A673 (cell line): ENCODE measurements around the gene RHOB. TPM values are rescaled to one million over a fixed set of nuclear protein-coding genes. Genes with fewer than 3 reads are reported as not detected.

Source experiments
- BruUV-seq: library from RNA; stranded (reverse); fragments of 400-500 nt; replicated peaks from 2 replicates; lab custom pipeline; 2021; lab: Mats Ljungman, UMichigan
- CTCF ChIA-PET: fragments of 300-600 bp; sonication (Branson Sonifier 250); formaldehyde crosslinking; loops from one replicate; lab custom pipeline; 2022; ENCODE audit warnings: antibody characterized with exemption; lab: Charles Lee
- POLR2A ChIA-PET: fragments of 300-600 bp; sonication (Branson Sonifier 250); formaldehyde crosslinking; loops from one replicate; lab custom pipeline; 2022; ENCODE audit warnings: antibody characterized with exemption; ENCODE audit not compliant: low non-redundant PET; lab: Charles Lee
- DNase-seq: peaks from one replicate; pipeline ENCODE4 v3.0.0-alpha.2; 2015; ENCODE audit warnings: low spot score
- H3K27ac ChIP-seq: fragments of 200-600 bp; sonication (generic); 2 replicates; pipeline ENCODE4 v1.5.1; 2016; ENCODE audit warnings: mixed run types, low read depth, mild to moderate bottlenecking, mixed read lengths, antibody characterized with exemption, low read length; ENCODE audit not compliant: poor library complexity, severe bottlenecking
- H3K27me3 ChIP-seq: fragments of 200-600 bp; sonication (generic); replicated peaks from 2 replicates; pipeline ENCODE4 v1.6.1; 2017; ENCODE audit warnings: mixed run types, low read depth, mild to moderate bottlenecking, mixed read lengths, antibody characterized with exemption, low read length; ENCODE audit not compliant: insufficient read depth, poor library complexity
- H3K36me3 ChIP-seq: fragments of 200-600 bp; sonication (generic); 2 replicates; pipeline ENCODE4 v1.6.1; 2016; ENCODE audit warnings: mixed run types, mild to moderate bottlenecking, mixed read lengths, antibody characterized with exemption, low read length; ENCODE audit not compliant: insufficient read depth, poor library complexity, severe bottlenecking
- H3K4me1 ChIP-seq: fragments of 200-600 bp; sonication (generic); 2 replicates; pipeline ENCODE4 v1.6.1; 2017; ENCODE audit warnings: mixed run types, mild to moderate bottlenecking, mixed read lengths, antibody characterized with exemption, low read length; ENCODE audit not compliant: insufficient read depth, poor library complexity, severe bottlenecking
- H3K4me3 ChIP-seq: fragments of 200-600 bp; sonication (generic); 2 replicates; pipeline ENCODE4 v1.5.1; 2016; ENCODE audit warnings: low read depth, mixed run types, mild to moderate bottlenecking, mixed read lengths, low read length; ENCODE audit not compliant: poor library complexity, severe bottlenecking
- H3K9me3 ChIP-seq: fragments of 200-600 bp; sonication (generic); 2 replicates; pipeline ENCODE4 v1.6.1; 2016; ENCODE audit warnings: mixed run types, low read depth, mild to moderate bottlenecking, mixed read lengths, antibody characterized with exemption, low read length; ENCODE audit not compliant: poor library complexity, severe bottlenecking
- EZH2 ChIP-seq: fragments of 200-600 bp; sonication (generic); IDR thresholded peaks from 2 replicates; pipeline ENCODE4 v1.6.1; 2017; ENCODE audit warnings: borderline replicate concordance, low read depth, mild to moderate bottlenecking, mixed read lengths, antibody characterized with exemption, low read length; ENCODE audit not compliant: poor library complexity, severe bottlenecking
- intact Hi-C: fragments of 100-400 bp; cut with micrococcal nuclease; formaldehyde crosslinking; loops from one replicate; pipeline ENCODE4 v1.10.0; 2022; ENCODE audit not compliant: unreplicated experiment
- total RNA-seq: library from RNA; stranded (reverse); gene quantifications from 2 replicates; pipeline ENCODE4 v1.2.3, GENCODE V29; 2021
- TF ChIP-seq, protein P1 (sequence below): fragments of 300-800, 200-600 bp; sonication (generic); conservative IDR thresholded peaks from 2 replicates; pipeline ENCODE4 v1.5.1; 2017; ENCODE audit warnings: low read depth, mild to moderate bottlenecking, antibody characterized with exemption, low read length, moderate library complexity, mixed read lengths

Gene RHOB
- total RNA-seq, 1 experiment from 2014 or later: 31.5 TPM

GRCh38 chr2:20400306-20400705 lies 46.6 kb upstream of the RHOB start:
- no peak for DNase-seq
- intact Hi-C loops: no loop called here
- TF ChIP-seq, protein P1, sequence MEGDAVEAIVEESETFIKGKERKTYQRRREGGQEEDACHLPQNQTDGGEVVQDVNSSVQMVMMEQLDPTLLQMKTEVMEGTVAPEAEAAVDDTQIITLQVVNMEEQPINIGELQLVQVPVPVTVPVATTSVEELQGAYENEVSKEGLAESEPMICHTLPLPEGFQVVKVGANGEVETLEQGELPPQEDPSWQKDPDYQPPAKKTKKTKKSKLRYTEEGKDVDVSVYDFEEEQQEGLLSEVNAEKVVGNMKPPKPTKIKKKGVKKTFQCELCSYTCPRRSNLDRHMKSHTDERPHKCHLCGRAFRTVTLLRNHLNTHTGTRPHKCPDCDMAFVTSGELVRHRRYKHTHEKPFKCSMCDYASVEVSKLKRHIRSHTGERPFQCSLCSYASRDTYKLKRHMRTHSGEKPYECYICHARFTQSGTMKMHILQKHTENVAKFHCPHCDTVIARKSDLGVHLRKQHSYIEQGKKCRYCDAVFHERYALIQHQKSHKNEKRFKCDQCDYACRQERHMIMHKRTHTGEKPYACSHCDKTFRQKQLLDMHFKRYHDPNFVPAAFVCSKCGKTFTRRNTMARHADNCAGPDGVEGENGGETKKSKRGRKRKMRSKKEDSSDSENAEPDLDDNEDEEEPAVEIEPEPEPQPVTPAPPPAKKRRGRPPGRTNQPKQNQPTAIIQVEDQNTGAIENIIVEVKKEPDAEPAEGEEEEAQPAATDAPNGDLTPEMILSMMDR: no peak
- no peak for TF ChIP-seq EZH2
- no peaks in the 10 kb centered on the region for H3K36me3 ChIP-seq
- no peak overlapping the region for H3K27ac ChIP-seq
- no peaks in the 10 kb centered on the region for H3K4me1 ChIP-seq
- H3K4me3 ChIP-seq: no peak overlapping the region
- ChIA-PET POLR2A (no interaction called here), CTCF (no interaction called here)
- BruUV-seq: no TSS peak
- H3K27me3 ChIP-seq: no peaks in the 10 kb centered on the region
- H3K9me3 ChIP-seq: no peaks in the 10 kb centered on the region

- no peak for TF ChIP-seq EZH2
- TF ChIP-seq, protein P1: no peak
- no peak for DNase-seq
- H3K27ac ChIP-seq: no peak overlapping the region
- intact Hi-C loops: no loop called here
- POLR2A ChIA-PET: no interaction called here
- CTCF ChIA-PET: no interaction called here
- H3K4me3 ChIP-seq: no peak overlapping the region
- no peaks in the 10 kb centered on the region for H3K4me1 ChIP-seq
- no TSS peak for BruUV-seq
- H3K27me3 ChIP-seq: no peaks in the 10 kb centered on the region
- H3K36me3 ChIP-seq: no peaks in the 10 kb centered on the region
- H3K9me3 ChIP-seq: no peaks in the 10 kb centered on the region
These were observed 45.9 kb upstream of the RHOB start for GRCh38 chr2:20400787-20401488.

- Histone ChIP-seq H3K4me1 (no peaks in the 10 kb centered on the region), H3K9me3 (no peaks in the 10 kb centered on the region), H3K36me3 (no peaks in the 10 kb centered on the region), H3K4me3 (no peak overlapping the region), H3K27ac (no peak overlapping the region), H3K27me3 (no peaks in the 10 kb centered on the region)
- no peak for DNase-seq
- CTCF ChIA-PET: no interaction called here
- no TSS peak for BruUV-seq
- intact Hi-C loops: no loop called here
- TF ChIP-seq, protein P1: no peak
- no peak for TF ChIP-seq EZH2
- POLR2A ChIA-PET: no interaction called here
These were observed 45.4 kb upstream of the RHOB start for GRCh38 chr2:20401489-20401835.
